Measurements from ENCODE around the gene PCIF1.
A peak's percentile ranks its signal among the peaks of the same experiment; 100 is the strongest.
"Not testable (repeated sequence)": the region's sequence is repeated elsewhere in the genome, so short reads cannot be mapped to it uniquely, and the experiment has no call there.

The PCIF1 gene

DNA sequence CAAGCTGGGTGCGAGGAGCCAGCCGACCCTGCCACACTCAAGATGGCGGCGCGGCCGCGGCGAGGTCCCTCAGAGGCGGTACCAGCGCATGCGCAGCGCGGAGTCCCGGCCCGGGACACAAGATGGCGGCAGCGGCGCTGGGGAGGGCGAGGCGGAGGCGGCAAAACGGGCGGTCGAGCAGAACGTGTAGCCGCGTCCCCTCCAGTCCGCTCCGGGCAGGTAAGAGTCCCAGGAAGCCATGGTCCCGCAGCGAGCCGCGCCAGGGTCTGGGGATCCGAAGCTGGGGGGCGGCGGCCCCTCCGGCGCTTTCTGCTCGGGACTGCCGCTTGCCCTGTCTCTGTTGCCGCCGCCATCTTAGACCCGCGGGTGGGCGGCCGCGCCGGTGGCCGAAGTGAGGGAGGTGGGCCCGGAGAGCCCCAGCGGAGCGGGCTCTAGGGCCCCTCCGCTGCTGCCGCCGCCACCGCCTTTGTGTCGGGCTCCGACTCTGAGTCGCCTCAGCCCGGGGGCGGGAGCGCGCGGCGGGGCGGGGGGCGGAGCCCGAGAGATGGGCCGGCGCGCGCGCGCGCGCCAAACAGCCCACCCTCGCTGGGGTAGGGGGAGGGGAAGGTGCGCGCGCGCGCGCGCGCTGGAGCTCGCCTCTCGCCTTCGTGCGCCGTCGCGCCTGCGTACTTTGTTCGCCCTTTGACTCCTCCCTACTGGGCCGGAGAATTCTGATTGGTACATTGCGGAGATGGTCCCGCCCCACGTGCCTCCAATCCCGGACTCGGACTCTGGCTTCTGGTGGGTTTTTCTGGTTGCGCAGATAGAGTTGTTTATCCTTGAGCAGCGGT lies at the start of gene PCIF1:
TSS of gene PCIF1 (plus strand) at position 98 of the 830 bp plus-strand sequence. CDS start 4,317 bp downstream, outside the sequence.
- peak; percentile 99 for DNase-seq

DNA sequence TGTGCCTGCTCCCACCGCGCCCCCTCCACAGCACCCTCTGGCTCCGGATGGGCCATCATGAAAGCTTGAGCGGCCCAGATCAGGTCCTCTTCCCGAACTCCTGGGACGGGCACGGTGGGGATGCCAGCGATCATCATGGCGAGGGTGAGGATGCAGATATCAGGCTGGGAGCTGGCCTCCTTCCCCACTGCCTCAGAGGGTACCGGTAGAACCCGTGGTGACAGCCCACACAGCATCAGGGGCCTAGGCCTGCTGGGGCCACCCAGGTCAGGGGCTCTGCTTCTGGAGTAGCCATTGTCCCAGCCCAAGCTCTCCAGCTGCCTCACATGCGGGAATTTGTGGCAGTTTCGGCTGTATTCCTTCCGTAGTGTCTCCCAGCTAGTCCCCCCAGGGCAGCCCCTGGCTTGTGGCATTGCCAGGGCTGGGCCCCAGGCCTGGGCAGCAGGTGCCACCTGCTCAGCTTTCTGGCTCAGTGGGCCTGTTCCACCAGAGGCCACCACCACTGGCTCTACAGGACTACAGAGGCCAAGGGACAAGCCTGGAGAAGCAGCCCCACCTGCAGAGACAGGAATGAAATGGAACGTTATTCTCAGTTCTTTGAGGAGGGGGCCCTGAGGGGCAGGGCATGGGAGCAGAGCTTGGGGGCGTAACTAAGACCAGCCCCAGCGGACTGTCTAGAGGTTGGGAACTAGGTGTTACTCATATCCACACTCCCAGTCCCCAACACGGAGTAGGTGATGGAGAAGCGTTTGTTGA lies 47.7 kb upstream of the PCIF1 start:
- DNase-seq = no peak

DNA sequence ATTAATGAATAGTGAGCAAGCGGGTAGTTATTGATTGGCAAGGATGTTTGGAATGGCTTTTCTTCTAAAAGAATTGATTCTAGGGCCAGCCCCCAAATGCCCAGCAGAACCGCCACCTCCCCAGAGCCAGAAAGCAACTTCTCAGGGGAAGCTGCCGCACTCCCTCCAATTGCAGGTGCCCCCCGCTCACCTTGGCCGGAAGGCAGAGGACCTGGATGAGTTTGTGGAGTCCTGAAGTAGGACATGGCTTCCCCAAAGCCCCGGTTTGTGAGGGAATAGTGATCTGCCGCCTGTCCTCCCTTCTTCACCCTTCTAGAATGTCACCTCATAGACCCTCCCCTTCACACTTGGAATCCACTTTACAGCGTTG lies 47.2 kb upstream of the PCIF1 start, which contains the start of gene SPATA25:
TSS of gene SPATA25 (minus strand) at position 277 of the 370 bp plus-strand sequence. CDS start at position 245, 32 bp downstream.
- no peak for DNase-seq

DNA sequence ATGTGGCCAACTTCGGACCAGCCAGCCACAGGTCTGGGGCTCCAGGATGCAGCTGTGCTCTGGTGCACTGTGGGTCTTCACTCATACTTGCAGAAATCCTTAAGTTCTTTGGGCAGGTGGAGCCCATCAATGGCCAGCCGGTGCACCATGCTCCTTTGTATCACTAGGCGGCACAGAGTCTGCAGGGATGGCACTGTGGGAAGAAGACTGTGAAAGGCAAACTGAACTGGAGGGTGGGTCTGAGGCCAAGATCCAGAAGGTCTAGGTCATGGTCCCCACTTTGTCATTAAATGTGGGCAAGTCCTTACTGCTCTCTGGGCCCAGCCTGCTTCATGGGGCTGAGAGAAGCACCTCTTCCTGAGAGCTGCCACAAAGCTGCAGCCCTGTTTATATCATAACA lies 45.8 kb upstream of the PCIF1 start:
- no peak for DNase-seq

DNA sequence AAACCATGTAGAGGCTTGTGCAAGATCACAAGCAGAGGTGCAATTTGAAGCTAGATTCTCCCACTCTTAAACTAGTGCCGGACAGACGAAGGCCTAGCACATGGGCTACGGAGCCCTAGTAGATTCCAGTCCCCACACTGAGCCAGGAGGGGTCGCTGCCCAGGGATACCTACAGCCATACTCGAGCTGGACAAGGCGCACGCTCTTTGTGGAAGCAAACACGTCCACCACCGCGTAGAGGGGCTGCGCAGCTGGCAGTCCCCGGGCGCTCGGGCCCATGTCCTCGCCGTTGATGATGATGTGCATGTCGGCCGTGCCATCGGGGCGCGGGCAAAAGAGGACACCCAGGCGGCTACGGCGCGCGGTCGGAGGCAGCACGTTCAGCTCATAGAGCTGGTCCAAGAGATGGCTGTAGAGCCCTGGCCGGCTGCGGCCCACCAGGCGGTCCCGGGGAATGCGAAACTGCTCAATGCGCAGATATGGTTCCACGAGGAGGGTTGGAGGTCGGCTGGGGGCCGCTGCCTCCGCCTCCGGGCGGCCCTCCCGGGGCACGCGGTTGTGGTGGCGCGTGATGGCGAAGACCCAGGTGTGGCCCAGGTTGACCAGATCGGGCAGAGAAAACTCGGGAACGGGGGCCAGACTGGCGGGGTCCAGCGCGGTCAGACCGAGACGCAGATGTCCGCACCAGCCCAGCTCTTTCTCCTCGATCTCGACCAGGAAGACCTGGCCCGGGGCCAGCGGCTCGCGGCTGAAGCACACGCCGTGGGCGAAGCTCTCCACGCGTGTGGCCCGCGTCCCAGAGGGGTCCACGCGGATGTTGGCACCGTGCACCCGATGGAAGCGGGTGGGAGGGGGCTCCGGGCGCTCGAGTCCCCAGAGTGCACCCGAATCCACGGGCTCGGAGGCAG lies 44.2 kb upstream of the PCIF1 start:
- DNase-seq = peak; percentile 52

DNA sequence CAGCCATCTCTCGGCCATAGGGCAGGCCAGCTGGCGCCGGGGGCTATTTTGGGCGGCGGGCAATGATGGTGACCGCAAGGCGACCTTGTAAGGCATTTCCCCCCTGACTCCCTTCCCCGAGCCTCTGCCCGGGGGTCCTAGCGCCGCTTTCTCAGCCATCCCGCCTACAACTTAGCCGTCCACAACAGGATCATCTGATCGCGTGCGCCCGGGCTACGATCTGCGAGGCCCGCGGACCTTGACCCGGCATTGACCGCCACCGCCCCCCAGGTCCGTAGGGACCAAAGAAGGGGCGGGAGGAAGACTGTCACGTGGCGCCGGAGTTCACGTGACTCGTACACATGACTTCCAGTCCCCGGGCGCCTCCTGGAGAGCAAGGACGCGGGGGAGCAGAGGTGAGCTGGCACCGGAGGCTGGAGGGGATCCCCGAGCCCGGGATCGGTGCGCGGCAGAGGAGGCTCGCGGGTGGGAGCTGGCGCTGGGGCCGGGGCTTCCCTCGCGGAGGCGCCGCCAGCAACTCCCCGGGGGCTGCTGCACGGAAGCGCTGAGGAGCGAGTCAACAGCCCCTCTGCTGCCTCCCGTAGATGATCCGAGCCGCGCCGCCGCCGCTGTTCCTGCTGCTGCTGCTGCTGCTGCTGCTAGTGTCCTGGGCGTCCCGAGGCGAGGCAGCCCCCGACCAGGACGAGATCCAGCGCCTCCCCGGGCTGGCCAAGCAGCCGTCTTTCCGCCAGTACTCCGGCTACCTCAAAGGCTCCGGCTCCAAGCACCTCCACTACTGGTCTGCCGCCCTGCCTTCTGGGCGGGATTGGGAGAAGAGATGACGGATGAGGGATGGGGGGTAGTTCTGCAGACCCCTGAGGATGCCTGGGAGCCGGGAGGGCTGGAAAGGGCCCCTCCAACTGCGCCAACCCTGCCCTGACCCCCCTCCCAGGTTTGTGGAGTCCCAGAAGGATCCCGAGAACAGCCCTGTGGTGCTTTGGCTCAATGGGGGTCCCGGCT lies 43.2 kb upstream of the PCIF1 start, which contains the start of the genes CTSA and NEURL2:
TSS of gene CTSA (plus strand) at position 351 of the 999 bp plus-strand sequence. CDS start at position 585, 234 bp downstream.
TSS of gene NEURL2 (minus strand) at position 224 of the 999 bp plus-strand sequence. CDS start at position 7, 217 bp downstream.
- peak; percentile 84 for DNase-seq

DNA sequence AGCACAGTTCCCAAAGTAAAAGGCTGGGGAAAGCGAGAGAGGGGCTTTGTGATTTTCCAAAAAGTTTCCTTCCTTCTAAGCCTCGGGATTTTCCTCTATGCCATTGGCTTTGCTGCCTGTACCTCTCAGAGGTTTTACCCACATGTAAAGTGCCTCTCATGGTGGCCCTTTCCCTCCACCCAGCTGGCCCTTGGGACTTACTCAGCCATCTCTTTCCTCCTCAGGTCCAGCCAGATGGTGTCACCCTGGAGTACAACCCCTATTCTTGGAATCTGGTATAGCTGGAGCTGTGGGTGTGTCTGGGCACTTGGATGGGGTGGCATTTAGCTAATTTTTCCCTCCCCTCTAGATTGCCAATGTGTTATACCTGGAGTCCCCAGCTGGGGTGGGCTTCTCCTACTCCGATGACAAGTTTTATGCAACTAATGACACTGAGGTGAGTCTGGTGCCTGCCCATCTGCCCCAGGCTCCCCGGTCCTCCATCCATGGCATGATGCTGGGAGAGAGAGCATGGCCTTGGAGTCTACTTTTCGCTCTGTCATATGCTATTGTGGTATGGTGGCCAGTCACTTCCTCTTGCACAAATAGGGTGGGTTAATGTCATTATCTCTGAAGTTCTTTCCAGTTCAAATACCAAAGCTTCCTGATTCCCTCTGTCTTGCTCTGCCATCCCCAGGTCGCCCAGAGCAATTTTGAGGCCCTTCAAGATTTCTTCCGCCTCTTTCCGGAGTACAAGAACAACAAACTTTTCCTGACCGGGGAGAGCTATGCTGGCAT lies 42.2 kb upstream of the PCIF1 start:
- no peak for DNase-seq

DNA sequence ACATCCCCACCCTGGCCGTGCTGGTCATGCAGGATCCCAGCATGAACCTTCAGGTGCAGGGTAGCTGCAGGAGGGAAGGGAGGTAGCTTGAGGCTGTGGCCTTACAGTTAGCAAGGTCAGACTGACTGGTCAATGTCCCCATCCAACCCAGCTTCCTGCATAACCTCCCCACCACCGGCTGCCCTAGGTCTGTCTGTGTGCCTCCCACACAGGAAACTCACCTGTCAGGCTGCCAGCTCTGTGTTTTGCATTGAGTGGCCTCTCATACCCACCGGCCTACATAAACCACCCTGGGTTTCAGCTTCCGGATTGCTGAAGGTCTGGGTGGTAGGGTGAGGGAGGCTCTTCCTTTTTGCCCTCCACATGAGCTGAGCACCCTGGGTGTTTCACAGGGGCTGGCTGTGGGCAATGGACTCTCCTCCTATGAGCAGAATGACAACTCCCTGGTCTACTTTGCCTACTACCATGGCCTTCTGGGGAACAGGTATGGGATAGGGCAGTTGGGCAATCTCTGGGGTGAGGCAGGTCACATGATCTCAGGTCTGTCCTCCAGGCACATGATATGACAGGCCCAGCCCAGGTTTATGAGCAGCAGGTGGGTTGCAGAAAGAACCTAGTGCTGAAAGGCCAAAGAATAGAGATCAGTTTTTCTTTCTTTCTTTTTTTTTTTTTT lies 41.5 kb upstream of the PCIF1 start:
- DNase-seq = peak; percentile 35

DNA sequence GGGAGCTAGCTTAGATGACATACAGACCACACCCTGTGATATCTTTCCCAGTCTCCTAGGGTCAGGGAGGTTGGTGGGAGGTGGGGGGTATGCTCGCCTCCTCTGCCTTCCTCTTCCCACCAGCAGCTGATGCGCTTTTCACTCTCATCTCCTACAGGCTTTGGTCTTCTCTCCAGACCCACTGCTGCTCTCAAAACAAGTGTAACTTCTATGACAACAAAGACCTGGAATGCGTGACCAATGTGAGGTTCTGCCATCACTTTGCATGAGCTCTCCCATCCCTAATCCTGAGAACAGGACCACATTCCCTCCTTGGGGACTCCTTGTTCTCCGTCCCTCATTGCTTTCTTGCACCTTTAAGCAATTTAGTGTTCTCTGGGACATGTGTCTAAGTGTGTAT lies 40.7 kb upstream of the PCIF1 start:
- DNase-seq = no peak

DNA sequence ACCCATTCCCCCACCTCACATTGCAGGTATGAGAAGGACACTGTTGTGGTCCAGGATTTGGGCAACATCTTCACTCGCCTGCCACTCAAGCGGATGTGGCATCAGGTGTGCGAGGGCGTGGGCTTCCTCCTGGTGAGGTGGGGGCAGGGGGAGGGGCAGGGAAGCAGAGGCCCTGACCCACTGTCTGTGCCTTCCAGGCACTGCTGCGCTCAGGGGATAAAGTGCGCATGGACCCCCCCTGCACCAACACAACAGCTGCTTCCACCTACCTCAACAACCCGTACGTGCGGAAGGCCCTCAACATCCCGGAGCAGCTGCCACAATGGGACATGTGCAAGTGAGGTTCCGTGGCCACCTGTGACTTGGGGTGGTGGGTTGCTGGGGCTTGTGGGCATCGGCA lies 39.7 kb upstream of the PCIF1 start:
- DNase-seq = no peak

DNA sequence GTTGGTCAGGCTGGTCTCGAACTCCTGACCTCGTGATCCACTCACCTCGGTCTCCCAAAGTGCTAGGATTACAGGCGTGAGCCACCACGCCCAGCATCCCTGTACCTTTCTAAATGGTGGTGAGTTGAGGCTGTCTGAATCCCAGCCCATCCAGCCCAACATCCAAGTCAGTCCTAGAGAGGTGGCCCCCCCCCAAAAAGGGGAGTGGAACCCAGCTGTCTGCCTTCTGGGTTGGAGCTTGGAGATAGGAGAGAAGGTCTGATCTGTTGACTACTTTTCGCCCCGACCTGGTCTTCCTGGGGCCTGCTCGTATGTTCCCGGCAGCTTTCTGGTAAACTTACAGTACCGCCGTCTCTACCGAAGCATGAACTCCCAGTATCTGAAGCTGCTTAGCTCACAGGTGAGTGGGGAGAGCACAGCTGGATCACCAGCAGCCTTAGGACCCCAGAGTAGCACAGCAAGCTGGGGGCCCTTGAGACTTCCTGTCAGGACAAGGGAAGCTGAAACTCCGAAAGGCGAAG lies 37.8 kb upstream of the PCIF1 start:
- no peak for DNase-seq

DNA sequence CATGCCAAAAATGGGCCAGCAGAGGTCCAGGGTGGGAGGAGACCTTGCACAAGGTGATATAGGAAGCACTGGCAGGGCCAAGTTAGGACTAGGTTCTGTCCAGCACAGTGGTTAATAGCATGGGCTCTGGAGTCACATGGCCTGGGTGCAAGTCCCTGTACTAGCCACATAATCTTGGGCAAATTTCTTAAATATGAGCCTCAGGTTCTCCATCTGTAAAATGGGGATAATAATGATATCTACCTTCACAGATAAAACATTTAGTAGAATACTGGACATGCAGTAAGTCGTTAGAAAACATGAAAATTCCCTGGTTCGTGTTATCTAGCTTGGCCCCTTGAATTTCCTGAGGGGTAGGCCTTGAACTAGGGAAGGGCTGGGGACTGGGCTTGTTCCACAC lies 37.2 kb upstream of the PCIF1 start:
- no peak for DNase-seq

DNA sequence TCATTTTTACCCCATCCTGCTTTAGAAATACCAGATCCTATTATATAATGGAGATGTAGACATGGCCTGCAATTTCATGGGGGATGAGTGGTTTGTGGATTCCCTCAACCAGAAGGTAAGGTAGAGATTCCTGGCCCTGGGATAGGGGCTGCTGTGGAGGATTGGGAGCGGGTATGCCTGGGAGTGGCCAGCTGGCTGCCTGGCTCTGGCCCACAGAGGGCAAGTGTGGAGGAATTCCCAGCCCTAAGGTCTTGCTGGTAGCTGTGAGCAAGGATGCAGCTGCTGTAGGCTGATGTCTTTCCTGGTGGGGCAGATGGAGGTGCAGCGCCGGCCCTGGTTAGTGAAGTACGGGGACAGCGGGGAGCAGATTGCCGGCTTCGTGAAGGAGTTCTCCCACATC lies 36.8 kb upstream of the PCIF1 start:
- DNase-seq = no peak

DNA sequence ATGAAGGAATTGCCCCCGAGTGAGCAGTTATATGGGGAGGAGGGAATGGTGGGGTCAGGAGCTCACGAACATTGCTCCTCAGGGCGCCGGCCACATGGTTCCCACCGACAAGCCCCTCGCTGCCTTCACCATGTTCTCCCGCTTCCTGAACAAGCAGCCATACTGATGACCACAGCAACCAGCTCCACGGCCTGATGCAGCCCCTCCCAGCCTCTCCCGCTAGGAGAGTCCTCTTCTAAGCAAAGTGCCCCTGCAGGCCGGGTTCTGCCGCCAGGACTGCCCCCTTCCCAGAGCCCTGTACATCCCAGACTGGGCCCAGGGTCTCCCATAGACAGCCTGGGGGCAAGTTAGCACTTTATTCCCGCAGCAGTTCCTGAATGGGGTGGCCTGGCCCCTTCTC lies 36.2 kb upstream of the PCIF1 start:
- DNase-seq = no peak

DNA sequence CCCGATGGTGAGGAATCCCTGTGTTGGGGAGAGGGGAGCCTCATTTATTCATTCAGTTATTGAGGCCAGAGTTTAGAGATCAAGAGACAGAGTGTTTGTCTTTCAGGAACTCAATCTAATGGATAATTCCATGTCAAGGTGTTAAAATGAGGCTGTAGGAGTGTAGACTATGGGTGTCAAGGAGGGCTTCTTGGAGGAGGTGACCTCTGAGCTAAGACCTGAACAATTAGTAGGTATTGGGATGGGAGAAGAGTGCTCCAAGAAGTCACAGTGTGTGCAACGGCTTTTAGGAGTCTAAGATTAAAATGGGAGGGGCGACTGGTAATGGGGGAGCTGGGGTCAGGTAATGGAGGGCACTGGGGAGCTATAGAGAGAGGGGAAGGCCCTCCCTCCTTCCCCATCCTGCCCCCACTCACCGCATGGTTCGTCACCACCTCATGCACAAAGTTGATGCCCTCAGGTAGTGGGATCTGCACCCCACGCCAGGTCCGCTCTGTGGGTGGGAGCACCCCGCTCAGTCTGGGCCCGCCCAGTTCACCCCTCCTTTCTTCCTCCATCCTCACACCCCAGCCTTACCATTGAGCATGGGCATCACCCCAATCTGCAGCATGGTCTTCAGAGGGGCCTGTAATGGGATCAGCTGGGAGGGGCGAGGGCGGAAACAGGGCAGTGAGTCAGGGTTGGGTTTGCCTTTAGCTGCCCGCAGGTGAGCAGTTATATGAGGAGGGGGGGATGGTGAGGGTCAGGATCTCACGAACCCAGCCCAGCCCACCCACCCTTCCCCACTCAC lies 35.2 kb upstream of the PCIF1 start:
- DNase-seq = no peak

DNA sequence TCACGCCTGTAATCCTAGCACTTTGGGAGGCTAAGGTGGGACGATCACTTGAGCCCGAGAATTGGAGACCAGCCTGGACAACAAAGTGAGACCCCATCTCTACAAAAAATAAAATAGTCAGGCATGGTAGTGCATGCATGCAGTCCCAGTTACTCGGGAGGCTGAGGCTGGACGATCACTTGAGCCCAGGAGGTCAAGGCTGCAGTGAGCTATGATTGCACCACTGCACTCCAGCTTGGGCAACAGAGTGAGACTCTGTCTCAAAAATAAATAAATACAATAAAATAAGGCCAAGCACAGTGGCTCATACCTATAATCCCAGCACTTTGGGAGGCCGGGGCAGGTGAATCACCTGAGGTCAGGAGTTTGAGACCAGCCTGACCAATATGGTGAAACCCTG lies 33.2 kb upstream of the PCIF1 start:
- DNase-seq = not testable (repeated sequence)

DNA sequence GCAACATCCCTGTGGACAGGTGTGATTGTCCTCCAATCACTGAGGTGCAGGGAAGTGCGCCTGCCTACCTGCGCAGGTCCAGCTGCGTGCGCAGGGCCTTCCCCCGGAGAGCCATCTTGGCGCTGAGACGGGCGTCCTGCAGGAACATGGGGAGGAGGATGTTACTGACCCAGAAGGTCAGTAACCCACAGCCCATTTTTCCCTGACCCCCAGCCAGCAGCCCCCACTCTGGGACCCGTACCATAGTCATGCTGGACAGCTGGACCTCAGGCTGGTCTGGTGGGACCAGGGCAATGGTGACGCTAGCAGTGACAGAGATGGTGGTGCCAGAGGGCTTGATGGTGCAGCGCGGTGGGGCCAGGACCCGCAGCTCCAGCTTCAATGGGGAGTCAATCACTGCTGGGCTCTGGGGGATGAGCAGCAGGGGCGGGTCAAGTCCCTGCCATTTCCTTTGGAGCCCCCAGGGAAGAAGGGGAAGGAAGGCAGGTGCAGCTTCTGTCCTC lies 32.2 kb upstream of the PCIF1 start:
- DNase-seq = no peak
